Ishikawa (cell line): Measurements from ENCODE around the gene NTM.

Experiments
- CEBPB ChIP-seq: IDR thresholded peaks from 2 replicates; pipeline ENCODE4 v1.6.1; 2012
- EGR1 ChIP-seq: IDR thresholded peaks from 2 replicates; pipeline ENCODE4 v1.6.1; 2012
- MAX ChIP-seq: IDR thresholded peaks from 2 replicates; pipeline ENCODE4 v1.6.1; 2012
- NFIC ChIP-seq: IDR thresholded peaks from 2 replicates; pipeline ENCODE4 v1.6.1; 2012
- TAF1 ChIP-seq: IDR thresholded peaks from 2 replicates; pipeline ENCODE4 v1.6.1; 2012; ENCODE audit warnings: low read depth, mild to moderate bottlenecking
- TCF12 ChIP-seq: IDR thresholded peaks from 2 replicates; pipeline ENCODE4 v1.6.1; 2012; ENCODE audit warnings: low read depth
- YY1 ChIP-seq: IDR thresholded peaks from 2 replicates; pipeline ENCODE4 v1.6.1; 2012; ENCODE audit warnings: low read depth

- TF ChIP-seq NFIC (no peak), TAF1 (no peak), YY1 (no peak), CEBPB (no peak), EGR1 (no peak), TCF12 (no peak), MAX (no peak)
Observed at GRCh38 chr11:131723088-131723487, 352.7 kb downstream of the NTM start.
